GM19023 (cell line): ENCODE data around the gene GUK1.

ENCODE experiments used
- ATAC-seq: cut with Tn5 transposase; IDR thresholded peaks from one replicate; pipeline ENCODE4 v1.9.1; 2021; ENCODE audit warnings: mild to moderate bottlenecking, moderate library complexity; ENCODE audit not compliant: unreplicated experiment

Gene GUK1

GRCh38 chr1:228149406-228150119 lies 9.5 kb downstream of the GUK1 start, which contains the start of gene GJC2:
Gene GJC2 (plus strand): TSS chr1:228149930. CDS start chr1:228157759, 7,829 bp downstream.
- ATAC-seq: no peak

GRCh38 chr1:228150120-228150460 lies 10.0 kb downstream of the GUK1 start:
- ATAC-seq: no peak

DNA sequence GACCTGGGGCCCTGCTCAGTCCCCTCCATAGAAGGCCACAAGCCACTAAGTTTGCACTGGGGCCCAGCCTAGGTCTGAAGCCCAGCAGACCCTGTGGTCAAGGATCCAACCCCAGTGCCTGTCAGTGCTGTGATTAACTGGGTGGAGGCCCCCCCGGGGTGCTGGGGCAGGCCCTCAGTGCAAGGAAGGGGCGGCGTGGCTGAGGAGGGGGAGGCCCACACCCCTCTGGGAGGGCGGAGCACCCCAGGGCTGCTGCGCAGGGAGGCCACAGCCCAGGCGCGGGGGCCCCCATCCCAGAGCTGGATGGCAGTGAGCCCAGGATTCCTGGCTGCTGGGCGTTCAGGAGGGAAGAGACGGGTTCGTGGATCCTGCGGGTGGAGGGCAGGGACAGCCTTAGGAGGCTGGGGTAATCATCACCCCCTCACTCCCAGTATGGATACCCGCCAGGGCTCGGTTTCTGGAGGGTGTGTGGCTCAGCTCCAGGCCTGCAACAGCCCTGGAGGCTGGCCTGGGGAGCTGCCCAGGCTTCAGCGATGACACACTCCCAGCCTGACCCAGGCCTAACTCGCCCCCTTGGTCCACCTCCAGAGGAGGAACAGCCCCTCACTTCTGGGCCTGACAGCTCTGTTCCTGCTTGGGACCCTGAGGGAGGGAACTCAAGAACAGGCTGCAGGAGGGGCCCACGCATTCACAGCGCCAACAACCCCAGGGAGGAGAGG lies 10.5 kb downstream of the GUK1 start:
- no peak for ATAC-seq

GRCh38 chr1:228151180-228151925 lies 11.3 kb downstream of the GUK1 start:
- ATAC-seq: no peak

DNA sequence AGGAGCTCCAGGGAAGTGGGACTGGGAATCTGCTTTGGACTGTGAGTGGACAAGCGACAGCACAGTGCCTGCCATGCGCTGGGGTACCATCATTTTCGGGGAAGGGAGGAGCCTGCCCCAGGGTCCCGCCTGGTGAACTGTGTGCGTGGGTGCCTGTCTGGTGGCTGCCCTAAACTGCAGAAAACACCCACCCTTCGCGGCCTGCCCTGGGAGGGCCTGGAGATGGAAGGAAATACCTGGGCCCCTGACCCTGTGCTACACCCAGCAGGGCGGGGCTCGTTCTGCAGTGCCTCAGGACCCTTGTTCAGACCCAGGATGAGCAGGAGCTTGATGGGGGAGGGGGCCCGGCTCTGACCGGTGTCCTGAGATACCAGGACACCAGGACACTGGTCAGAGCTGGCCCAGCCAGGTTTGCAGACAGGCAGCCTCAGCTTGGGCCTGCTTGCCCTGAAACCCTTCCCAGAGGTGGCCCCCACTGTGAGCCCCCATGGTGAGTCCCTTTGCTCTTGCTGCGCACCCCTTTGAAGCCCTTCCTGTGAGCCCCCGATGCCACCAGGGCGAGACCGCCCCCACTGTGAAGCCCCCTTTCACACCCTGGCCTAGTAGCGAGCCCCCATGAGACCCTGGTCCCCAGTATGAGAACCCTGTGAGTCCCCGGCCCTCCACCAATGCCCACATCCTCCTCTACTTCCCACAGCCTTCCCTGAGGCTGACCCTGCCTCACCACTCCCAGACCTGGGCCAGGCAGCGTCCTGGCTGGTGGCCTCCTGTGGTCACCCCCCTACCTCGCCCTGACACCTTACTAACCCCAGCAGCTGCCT lies 12.2 kb downstream of the GUK1 start:
- ATAC-seq: no peak

DNA sequence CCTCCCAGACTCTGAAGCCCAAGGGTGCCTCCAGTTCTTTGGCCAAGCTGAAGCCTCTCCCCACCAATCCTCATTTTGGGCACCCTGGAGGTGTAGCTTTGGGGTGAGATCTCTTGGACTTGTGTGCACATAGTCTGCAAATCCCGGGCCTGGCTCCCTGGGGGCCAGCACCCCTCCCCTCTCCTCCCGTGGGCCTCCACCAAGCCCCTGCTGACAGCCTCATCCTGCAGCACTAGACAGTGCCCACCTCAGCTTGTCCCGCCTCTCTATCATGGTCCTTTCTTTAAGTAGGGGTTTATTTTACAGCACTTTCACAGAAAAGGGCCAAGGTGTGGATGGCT lies 12.8 kb downstream of the GUK1 start:
- ATAC-seq: no peak

DNA sequence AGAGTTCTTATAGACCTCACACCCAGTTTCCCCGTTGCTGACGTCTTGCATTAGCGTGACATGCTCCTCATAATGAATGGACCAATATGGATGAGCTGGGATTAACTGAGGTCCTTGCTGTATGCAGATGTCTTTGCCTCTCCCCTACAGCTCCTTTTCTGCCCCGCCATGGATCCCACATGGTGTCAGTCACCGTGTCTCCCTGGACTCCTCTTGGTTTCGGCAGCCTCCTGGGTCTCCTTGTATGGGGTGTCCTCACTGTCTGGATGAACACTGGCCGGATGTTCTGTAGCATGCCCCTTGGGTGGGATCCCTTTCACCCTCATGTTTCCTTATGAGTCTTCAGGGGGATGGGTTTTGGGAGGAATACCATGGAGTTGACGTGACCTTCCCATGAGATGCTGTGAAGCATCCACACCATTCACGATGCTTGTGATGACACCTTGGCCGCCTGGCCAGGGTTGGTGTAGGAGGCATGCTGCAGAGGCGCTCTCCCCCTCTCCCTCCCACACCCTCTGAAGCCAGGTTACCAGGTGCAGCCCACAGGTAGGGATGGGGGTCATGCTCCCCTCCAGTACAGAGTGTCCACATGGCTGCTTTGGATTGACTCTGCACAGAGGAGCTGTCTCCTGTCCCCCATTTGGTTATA lies 14.1 kb downstream of the GUK1 start:
- no peak for ATAC-seq

- no peak for ATAC-seq
Observed at GRCh38 chr1:228154670-228155571, 14.8 kb downstream of the GUK1 start.

DNA sequence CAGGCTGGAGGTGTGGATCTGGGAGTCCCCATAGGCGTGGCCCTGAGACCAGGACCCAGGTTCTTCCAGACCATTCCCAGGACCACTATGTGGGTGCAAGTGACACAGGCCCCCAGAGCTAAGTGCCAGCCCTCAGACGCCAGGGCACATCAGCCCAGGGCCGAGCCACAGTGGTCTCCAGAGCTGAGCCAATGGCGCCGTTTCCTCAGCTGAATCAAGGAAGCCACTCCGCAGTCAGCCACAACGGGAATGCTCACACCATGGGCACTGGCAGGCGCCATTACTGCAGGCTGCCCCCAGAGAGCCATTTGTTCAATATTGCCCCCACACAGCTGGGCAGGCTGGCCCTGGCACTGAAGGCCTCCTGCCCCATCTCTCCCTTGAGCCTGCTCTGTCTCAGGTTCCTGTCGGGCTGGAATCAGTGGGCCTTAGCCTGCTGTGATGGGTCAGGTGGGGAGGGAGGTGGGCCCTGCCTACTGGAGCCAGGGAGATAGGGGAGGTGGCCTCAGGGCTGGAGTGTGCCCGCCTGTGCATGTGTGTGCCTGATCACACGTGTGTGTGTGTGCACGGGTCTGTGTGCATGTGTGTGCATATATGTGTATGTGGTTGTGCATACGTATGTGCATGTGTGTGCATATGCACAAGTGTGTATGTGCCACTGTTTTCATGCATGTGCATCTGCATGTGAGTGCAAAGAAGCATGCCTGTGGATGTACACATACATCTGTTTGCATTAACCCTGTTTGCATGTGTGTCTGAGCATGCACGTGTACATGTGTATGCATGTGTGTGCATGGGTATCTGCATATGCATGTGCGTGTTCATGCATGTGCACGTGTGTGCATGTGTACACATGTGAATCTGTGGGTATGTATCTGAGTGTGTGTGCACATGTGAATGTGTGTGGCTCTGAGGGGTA lies 15.8 kb downstream of the GUK1 start:
- ATAC-seq: no peak

GRCh38 chr1:228156515-228156881 lies 16.4 kb downstream of the GUK1 start:
- ATAC-seq: no peak

- no peak for ATAC-seq
Observed at GRCh38 chr1:228156941-228157728, 17.1 kb downstream of the GUK1 start.

GRCh38 chr1:228157729-228158126 lies 17.6 kb downstream of the GUK1 start:
- ATAC-seq: no peak

DNA sequence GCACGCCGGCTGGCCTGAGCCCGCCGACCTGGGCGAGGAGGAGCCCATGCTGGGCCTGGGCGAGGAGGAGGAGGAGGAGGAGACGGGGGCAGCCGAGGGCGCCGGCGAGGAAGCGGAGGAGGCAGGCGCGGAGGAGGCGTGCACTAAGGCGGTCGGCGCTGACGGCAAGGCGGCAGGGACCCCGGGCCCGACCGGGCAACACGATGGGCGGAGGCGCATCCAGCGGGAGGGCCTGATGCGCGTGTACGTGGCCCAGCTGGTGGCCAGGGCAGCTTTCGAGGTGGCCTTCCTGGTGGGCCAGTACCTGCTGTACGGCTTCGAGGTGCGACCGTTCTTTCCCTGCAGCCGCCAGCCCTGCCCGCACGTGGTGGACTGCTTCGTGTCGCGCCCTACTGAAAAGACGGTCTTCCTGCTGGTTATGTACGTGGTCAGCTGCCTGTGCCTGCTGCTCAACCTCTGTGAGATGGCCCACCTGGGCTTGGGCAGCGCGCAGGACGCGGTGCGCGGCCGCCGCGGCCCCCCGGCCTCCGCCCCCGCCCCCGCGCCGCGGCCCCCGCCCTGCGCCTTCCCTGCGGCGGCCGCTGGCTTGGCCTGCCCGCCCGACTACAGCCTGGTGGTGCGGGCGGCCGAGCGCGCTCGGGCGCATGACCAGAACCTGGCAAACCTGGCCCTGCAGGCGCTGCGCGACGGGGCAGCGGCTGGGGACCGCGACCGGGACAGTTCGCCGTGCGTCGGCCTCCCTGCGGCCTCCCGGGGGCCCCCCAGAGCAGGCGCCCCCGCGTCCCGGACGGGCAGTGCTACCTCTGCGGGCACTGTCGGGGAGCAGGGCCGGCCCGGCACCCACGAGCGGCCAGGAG lies 18.3 kb downstream of the GUK1 start:
- ATAC-seq: no peak

DNA sequence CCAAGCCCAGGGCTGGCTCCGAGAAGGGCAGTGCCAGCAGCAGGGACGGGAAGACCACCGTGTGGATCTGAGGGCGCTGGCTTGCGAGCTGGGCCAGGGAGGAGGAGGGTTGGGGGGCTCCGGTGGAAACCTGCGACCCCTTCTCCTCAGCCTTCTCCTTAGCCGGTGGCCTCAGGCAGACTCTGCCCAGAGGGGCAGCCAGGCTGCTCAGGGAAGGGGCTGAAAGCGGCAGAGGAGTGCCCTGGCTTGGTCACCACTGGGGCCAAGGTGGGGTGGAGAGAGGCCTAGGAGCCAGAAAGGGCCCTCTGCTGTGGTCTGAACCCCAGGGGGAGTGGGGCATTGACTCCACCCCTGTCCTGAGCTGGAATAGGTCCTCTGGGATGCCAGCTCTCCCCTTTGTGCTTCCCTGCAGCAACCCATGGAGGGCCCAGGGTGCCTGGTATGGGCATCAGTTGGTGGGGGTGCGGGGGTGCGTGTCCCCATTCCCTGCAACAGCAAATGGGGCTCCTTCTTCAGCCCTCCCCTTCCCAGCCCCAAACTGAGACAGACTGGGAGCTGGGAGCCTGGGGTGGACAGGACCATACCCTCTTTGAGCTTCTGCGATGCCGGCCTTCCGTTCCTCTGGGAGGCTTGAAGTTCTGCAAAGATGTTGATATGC lies 19.1 kb downstream of the GUK1 start:
- no peak for ATAC-seq

GRCh38 chr1:228160201-228160761 lies 20.2 kb downstream of the GUK1 start:
- no peak for ATAC-seq

GRCh38 chr1:228161362-228161761 lies 21.3 kb downstream of the GUK1 start:
- no peak for ATAC-seq
